NCI-H2227 (cell line): ENCODE measurements around the gene CRACR2A.

ENCODE experiments used
- DNase-seq: peaks from one replicate; lab custom pipeline; 2025; ENCODE audit not compliant: unreplicated experiment; lab: John Stamatoyannopoulos, UW

CRACR2A gene

GRCh38 chr12:3655328-3655900, 97.5 kb downstream of the CRACR2A start:
- DNase-seq: peak; percentile 39

GRCh38 chr12:3651585-3652424, 101.1 kb downstream of the CRACR2A start:
- DNase-seq: no peak

GRCh38 chr12:3647504-3647903, 105.4 kb downstream of the CRACR2A start:
- DNase-seq: no peak

GRCh38 chr12:3646561-3647241, 106.2 kb downstream of the CRACR2A start:
- no peak for DNase-seq

- no peak for DNase-seq
Measured at GRCh38 chr12:3645091-3645490, 107.8 kb downstream of the CRACR2A start.

GRCh38 chr12:3644104-3644503, 108.8 kb downstream of the CRACR2A start:
- DNase-seq: no peak

GRCh38 chr12:3641428-3642018, 111.4 kb downstream of the CRACR2A start:
- DNase-seq: no peak

- DNase-seq: no peak
Measured at GRCh38 chr12:3636328-3636727, 116.6 kb downstream of the CRACR2A start.

GRCh38 chr12:3634348-3634747, 118.6 kb downstream of the CRACR2A start:
- DNase-seq: no peak

- no peak for DNase-seq
Measured at GRCh38 chr12:3633396-3633795, 119.5 kb downstream of the CRACR2A start.

GRCh38 chr12:3632754-3633153, 120.2 kb downstream of the CRACR2A start:
- no peak for DNase-seq

GRCh38 chr12:3632256-3632655, 120.7 kb downstream of the CRACR2A start:
- DNase-seq: no peak

- no peak for DNase-seq
Measured at GRCh38 chr12:3631759-3632158, 121.2 kb downstream of the CRACR2A start.

- DNase-seq: no peak
Measured at GRCh38 chr12:3631272-3631637, 121.7 kb downstream of the CRACR2A start.

GRCh38 chr12:3630621-3631271, 122.2 kb downstream of the CRACR2A start:
- no peak for DNase-seq

GRCh38 chr12:3630111-3630510, 122.8 kb downstream of the CRACR2A start:
- DNase-seq: no peak

- DNase-seq: no peak
Measured at GRCh38 chr12:3629057-3629830, 123.7 kb downstream of the CRACR2A start.

GRCh38 chr12:3628629-3629028, 124.3 kb downstream of the CRACR2A start:
- DNase-seq: no peak

- no peak for DNase-seq
Measured at GRCh38 chr12:3627336-3627735, 125.6 kb downstream of the CRACR2A start.

- DNase-seq: peak; percentile 84
Measured at GRCh38 chr12:3624273-3624672, 128.6 kb downstream of the CRACR2A start.
